A549 (cell line): ENCODE results near the gene ZNF672.

Experiments
- CEBPB ChIP-seq, 2 experiments: fragments of >200 bp in 1 of 2; sonication (Bioruptor Twin) in 1 of 2; formaldehyde crosslinking in 1 of 2; IDR thresholded peaks; 2 replicates each; pipeline ENCODE4 v1.6.1; 2012 to 2016
- CHD2 ChIP-seq: fragments of 150-350 bp; IDR thresholded peaks from 2 replicates; pipeline ENCODE4 v1.6.1; 2014; ENCODE audit warnings: low read length; ENCODE audit not compliant: partially characterized antibody
- CTCF ChIP-seq: fragments of >200 bp; sonication (Bioruptor Twin); formaldehyde crosslinking; IDR thresholded peaks from 3 replicates; pipeline ENCODE4 v1.5.1; 2016
- EP300 ChIP-seq, 2 experiments: fragments of >200 bp; sonication (Bioruptor Twin); formaldehyde crosslinking; IDR thresholded peaks; 2 replicates in 1 of 2; 3 replicates in 1 of 2; pipeline ENCODE4 v1.6.1; 2016 to 2017
- KDM1A ChIP-seq: fragments of 200-600 bp; sonication (generic); IDR thresholded peaks from 2 replicates; pipeline ENCODE4 v1.6.1; 2016; ENCODE audit warnings: low read depth, mild to moderate bottlenecking
- POLR2A ChIP-seq: IDR thresholded peaks from 2 replicates; pipeline ENCODE4 v1.6.1; 2012; ENCODE audit warnings: mild to moderate bottlenecking, low read length
- RFX5 ChIP-seq: fragments of 450-650 bp; IDR thresholded peaks from 2 replicates; pipeline ENCODE4 v1.7.1; 2014; ENCODE audit warnings: antibody characterized with exemption, mild to moderate bottlenecking, moderate library complexity
- SMC3 ChIP-seq: fragments of >200 bp; sonication (Bioruptor Twin); formaldehyde crosslinking; IDR thresholded peaks from 3 replicates; pipeline ENCODE4 v1.6.1; 2018; ENCODE audit warnings: inconsistent platforms
- ZNF302 ChIP-seq: fragments of 250-450 bp; sonication (Bioruptor Pico); IDR thresholded peaks from 2 replicates; pipeline ENCODE4 v1.9.0; 2021; ENCODE audit warnings: inconsistent platforms, mild to moderate bottlenecking, moderate library complexity
- ZSCAN20 ChIP-seq: fragments of 250-450 bp; sonication (Bioruptor Pico); IDR thresholded peaks from 2 replicates; pipeline ENCODE4 v1.8.0; 2022; ENCODE audit warnings: mild to moderate bottlenecking, moderate library complexity
- TF ChIP-seq, protein P1 (sequence below): IDR thresholded peaks from 2 replicates; pipeline ENCODE4 v1.6.1; 2012

GRCh38 chr1:248817065-248817464 lies 21.0 kb upstream of the ZNF672 start:
- TF ChIP-seq EP300 (IDR thresholded peaks at IDR 0.05) (no peak), ZNF302 (CRISPR knock-in tag) (no peak), SMC3 (no peak), KDM1A (no peak), CHD2 (no peak), CTCF (no peak), RFX5 (no peak), ZSCAN20 (CRISPR knock-in tag) (no peak), POLR2A (no peak), CEBPB (IDR thresholded peaks at IDR 0.05) (no peak)
- TF ChIP-seq, protein P1, sequence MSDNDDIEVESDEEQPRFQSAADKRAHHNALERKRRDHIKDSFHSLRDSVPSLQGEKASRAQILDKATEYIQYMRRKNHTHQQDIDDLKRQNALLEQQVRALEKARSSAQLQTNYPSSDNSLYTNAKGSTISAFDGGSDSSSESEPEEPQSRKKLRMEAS: no peak
